K562 (cell line): ENCODE results near the gene GPR183. TPM values are rescaled to one million over a fixed set of nuclear protein-coding genes. Genes with fewer than 3 reads are reported as not detected.
A peak's percentile ranks its signal among the peaks of the same experiment; 100 is the strongest.

ENCODE experiments used
- ATAC-seq: fragments of 200-7000 bp; cut with Tn5 transposase; 3 replicates; pipeline ENCODE4 v1.9.1; 2020; ENCODE audit warnings: moderate library complexity
- BruUV-seq: library from RNA; stranded (reverse); fragments of 400-500 nt; replicated peaks from 2 replicates; lab custom pipeline; 2021; lab: Mats Ljungman, UMichigan
- CTCF ChIA-PET: fragments of 300-600 bp; formaldehyde crosslinking; extraction: SDS; loops from one replicate; lab custom pipeline; 2021; ENCODE audit warnings: low intra/inter-chr PET ratio; lab: Yijun Ruan, JAX
- POLR2A ChIA-PET: fragments of 300-600, 350-650 bp; sonication (Branson Sonifier 250); formaldehyde crosslinking; extraction: SDS; loops from one replicate; lab custom pipeline; 2021; ENCODE audit warnings: antibody characterized with exemption, inconsistent platforms; lab: Yijun Ruan, JAX
- DNase-seq, 4 experiments: peaks; one replicate each; pipeline versions ENCODE4 v3.0.0 to v3.0.0-alpha.2; 2011 to 2018; ENCODE audit warnings: low spot score in 3 of 4, mixed read lengths in 3 of 4; ENCODE audit errors: extremely low read depth in 1 of 4
- FAIRE-seq: peaks from 2 replicates; lab custom pipeline; 2011; peaks lifted over from hg19 to GRCh38; lab: Jason Lieb, UNC
- H2AFZ ChIP-seq: 2 replicates; pipeline ENCODE4 v1.6.0; 2011; ENCODE audit warnings: low read depth, low read length, control low read depth, inconsistent platforms
- H3K27ac ChIP-seq: fragments of 200-600 bp; 3 replicates; pipeline ENCODE4 v1.8.0; 2011; ENCODE audit warnings: low read depth, mild to moderate bottlenecking, control low read depth, inconsistent platforms, low read length, moderate library complexity, mixed read lengths; ENCODE audit errors: extremely low read depth
- H3K27me3 ChIP-seq, 2 experiments: fragments of 300-600 bp in 1 of 2; 2 replicates in 1 of 2; 3 replicates in 1 of 2; pipeline versions ENCODE4 v1.6.0 to v1.8.0; 2011; ENCODE audit warnings: inconsistent platforms in 2 of 2, low read length in 2 of 2, mild to moderate bottlenecking in 1 of 2, mixed read lengths in 1 of 2, moderate library complexity in 1 of 2; ENCODE audit not compliant: control insufficient read depth in 2 of 2, insufficient read depth in 2 of 2
- H3K36me3 ChIP-seq: fragments of 300-600 bp; 3 replicates; pipeline ENCODE4 v1.8.0; 2011; ENCODE audit warnings: mild to moderate bottlenecking, low read length, inconsistent platforms; ENCODE audit not compliant: control insufficient read depth, insufficient read depth
- H3K4me1 ChIP-seq, 2 experiments: fragments of 200-600 bp in 1 of 2; replicated peaks in 1 of 2; 2 replicates in 1 of 2; 3 replicates in 1 of 2; pipeline versions ENCODE4 v1.5.1 to v1.8.0; 2011; ENCODE audit warnings: inconsistent platforms in 2 of 2, low read length in 2 of 2, mild to moderate bottlenecking in 1 of 2, mixed read lengths in 1 of 2, moderate library complexity in 1 of 2; ENCODE audit not compliant: control insufficient read depth in 2 of 2, insufficient read depth in 2 of 2
- H3K4me2 ChIP-seq: 2 replicates; pipeline ENCODE4 v1.6.1; 2011; ENCODE audit warnings: low read length, control low read depth, inconsistent platforms, mixed read lengths; ENCODE audit not compliant: insufficient read depth
- H3K4me3 ChIP-seq: fragments of 200-600 bp; sonication (generic), shearing (Covaris generic); 2 replicates; pipeline ENCODE4 v1.5.1; 2016; ENCODE audit warnings: control low read depth, inconsistent platforms
- H3K79me2 ChIP-seq: fragments of 200-600 bp; 3 replicates; pipeline ENCODE4 v1.8.0; 2011; ENCODE audit warnings: low read length, inconsistent platforms; ENCODE audit not compliant: control insufficient read depth, insufficient read depth
- H3K9ac ChIP-seq, 2 experiments: 2 replicates each; pipeline versions ENCODE4 v1.6.0 to v1.6.1; 2011; ENCODE audit warnings: low read depth in 2 of 2, low read length in 2 of 2, control low read depth in 1 of 2, inconsistent platforms in 1 of 2, mild to moderate bottlenecking in 1 of 2, mixed read lengths in 1 of 2; ENCODE audit not compliant: insufficient read depth in 1 of 2
- H3K9me1 ChIP-seq: one replicate; pipeline ENCODE4 v1.6.0; 2011; ENCODE audit warnings: inconsistent platforms, mild to moderate bottlenecking, low read length, moderate library complexity; ENCODE audit not compliant: control insufficient read depth, insufficient read depth
- H3K9me3 ChIP-seq: replicated peaks from 2 replicates; pipeline ENCODE4 v1.5.1; 2011; ENCODE audit warnings: low read depth, low read length, inconsistent platforms; ENCODE audit not compliant: control insufficient read depth, insufficient read depth
- H4K20me1 ChIP-seq: replicated peaks from 2 replicates; pipeline ENCODE4 v1.6.1; 2011; ENCODE audit warnings: low read length, inconsistent platforms, mixed read lengths; ENCODE audit not compliant: control insufficient read depth, insufficient read depth
- CHD2 ChIP-seq: IDR thresholded peaks from 2 replicates; pipeline ENCODE4 v1.6.1; 2011; ENCODE audit warnings: low read depth, low read length
- DACH1 ChIP-seq: fragments of 450-650 bp; IDR thresholded peaks from 2 replicates; pipeline ENCODE4 v1.6.1; 2018; ENCODE audit not compliant: partially characterized antibody
- HDAC1 ChIP-seq, 2 experiments: fragments of 450-650 bp; IDR thresholded peaks; 2 replicates each; pipeline ENCODE4 v1.6.1; 2016 to 2017; ENCODE audit warnings: inconsistent platforms in 1 of 2, mild to moderate bottlenecking in 1 of 2, moderate library complexity in 1 of 2
- HDAC6 ChIP-seq: IDR thresholded peaks from 2 replicates; pipeline ENCODE4 v1.6.1; 2012; ENCODE audit warnings: low read depth, mild to moderate bottlenecking, control low read depth, inconsistent platforms, low read length, moderate library complexity
- HDAC8 ChIP-seq: fragments of 450-650 bp; IDR thresholded peaks from 2 replicates; pipeline ENCODE4 v1.6.1; 2016; ENCODE audit warnings: mild to moderate bottlenecking, missing genetic modification characterization, moderate library complexity, missing compliant biosample characterization
- HMG20B ChIP-seq: fragments of 250-450 bp; sonication (Bioruptor Pico); IDR thresholded peaks from 2 replicates; pipeline ENCODE4 v1.5.0; 2021; ENCODE audit warnings: mild to moderate bottlenecking
- HNRNPH1 ChIP-seq: fragments of 200-400 bp; formaldehyde crosslinking; optimal IDR thresholded peaks from 2 replicates; pipeline ENCODE3; 2017; ENCODE audit warnings: low read depth, mild to moderate bottlenecking, low read length, moderate library complexity
- LARP7 ChIP-seq: fragments of 450-650 bp; IDR thresholded peaks from 2 replicates; pipeline ENCODE4 v1.6.1; 2016
- RBM14 ChIP-seq: fragments of 200-400 bp; formaldehyde crosslinking; IDR thresholded peaks from 2 replicates; pipeline ENCODE4 v1.6.1; 2018; ENCODE audit warnings: low read depth, mild to moderate bottlenecking, low read length, moderate library complexity, borderline replicate concordance; ENCODE audit not compliant: insufficient read depth
- RFX1 ChIP-seq: fragments of 450-650 bp; IDR thresholded peaks from 2 replicates; pipeline ENCODE4 v1.6.1; 2016; ENCODE audit warnings: mild to moderate bottlenecking, moderate library complexity
- SAFB2 ChIP-seq: fragments of 200-400 bp; formaldehyde crosslinking; IDR thresholded peaks from 2 replicates; pipeline ENCODE4 v1.6.1; 2018; ENCODE audit warnings: borderline replicate concordance, low read length, low read depth, moderate library complexity; ENCODE audit not compliant: severe bottlenecking
- SREBF2 ChIP-seq: sonication (generic); formaldehyde crosslinking; IDR thresholded peaks from 2 replicates; pipeline ENCODE4 v1.4.0; 2020; ENCODE audit warnings: mild to moderate bottlenecking, missing genetic modification reagents
- TAF7 ChIP-seq: fragments of 450-650 bp; IDR thresholded peaks from 2 replicates; pipeline ENCODE4 v1.6.1; 2016; ENCODE audit warnings: missing genetic modification characterization, missing compliant biosample characterization
- ZBTB17 ChIP-seq: fragments of 450-650 bp; formaldehyde crosslinking; IDR thresholded peaks from 2 replicates; pipeline ENCODE4 v1.4.0; 2020; ENCODE audit warnings: mild to moderate bottlenecking
- ZNF644 ChIP-seq: fragments of 200-800 bp; sonication (Bioruptor generic); IDR thresholded peaks from 2 replicates; pipeline ENCODE4 v1.6.1; 2016; ENCODE audit warnings: low read depth, missing genetic modification characterization, missing compliant biosample characterization
- WGBS: fragments of 100-300 bp; shearing (Covaris generic); methylation state at CpG from one replicate; pipeline ENCODE4 v1.1.6; 2016; ENCODE audit warnings: low coverage, mixed read lengths; ENCODE audit not compliant: insufficient coverage; ENCODE audit errors: missing lambda C conversion rate; 5-methylcytosine and 5-hydroxymethylcytosine counted together
- in situ Hi-C: fragments of 300-500 bp; cut with MboI; formaldehyde crosslinking; loops from 4 replicates; pipeline ENCODE4 v1.15.0; 2018; ENCODE audit warnings: inconsistent platforms, mixed read lengths
- intact Hi-C: fragments of 100-400 bp; cut with micrococcal nuclease; formaldehyde crosslinking; loops from 2 replicates; pipeline ENCODE4 v1.14.2; 2022
- polyA plus RNA-seq, 8 experiments: library from polyadenylated mRNA; depleted of rRNA in 4 of 8; stranded (reverse) in 5 of 8; unstranded in 3 of 8; fragments of >200 nt; fragmentation: Nextera tagmentation in 2 of 8; fragmentation: Illumina TruSeq in 1 of 8; extraction: Ambion mirVana in 2 of 8; extraction: Trizol in 1 of 8; gene quantifications; 2 replicates each; pipeline versions ENCODE4 v1.2.1 to v1.2.3, GENCODE V29; 2011 to 2014; ENCODE audit warnings: inconsistent platforms in 1 of 8, missing spikeins in 1 of 8
- total RNA-seq, 7 experiments: library from RNA; depleted of rRNA in 6 of 7; stranded (reverse); fragments of >200 nt in 6 of 7; fragmentation: Illumina TruSeq in 2 of 7; extraction: Trizol in 2 of 7; gene quantifications; 2 replicates each; pipeline versions ENCODE4 v1.2.1 to v1.2.3, GENCODE V29; 2011 to 2021; ENCODE audit warnings: low replicate concordance in 1 of 7
- TF ChIP-seq, protein P1 (sequence below): fragments of 450-650 bp; conservative IDR thresholded peaks from 2 replicates; pipeline ENCODE4 v1.6.1; 2016; ENCODE audit warnings: missing genetic modification characterization, low read depth, mild to moderate bottlenecking, control low read depth, missing compliant biosample characterization

GPR183 gene
- total and polyA plus RNA-seq, 9 of the 15 experiments (the other 6 are each of a cell fraction or from before 2014, with no cell fraction given), result 1.3 to 10.2 (median 3.7) TPM

DNA sequence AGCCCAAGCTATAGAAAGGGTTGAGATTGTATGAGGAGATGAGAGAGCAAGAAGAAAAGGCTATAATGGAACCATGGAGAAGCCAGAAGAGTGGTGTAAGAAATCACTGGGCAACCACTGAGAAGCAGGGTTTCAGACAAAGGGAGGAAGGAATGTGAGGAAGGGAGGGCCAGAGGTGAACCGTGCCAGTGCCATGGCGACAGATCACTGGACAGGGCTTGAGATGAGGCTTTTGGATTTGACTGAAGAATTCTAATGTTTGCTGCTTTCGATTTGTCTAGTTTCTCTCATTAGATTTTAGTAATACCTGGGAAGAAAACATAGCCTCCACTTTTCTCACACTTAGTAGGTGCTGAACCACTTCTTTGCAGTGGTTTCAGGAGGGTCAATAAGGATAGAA, 6.3 kb upstream of the GPR183 start:
- no peak overlapping the region for H3K9ac ChIP-seq
- H3K4me1 ChIP-seq, result peaks cover 10 to 32% of the 10 kb centered on the region in 2 experiments
- H3K36me3 ChIP-seq, result peaks cover 17% of the 10 kb centered on the region; the same call in 2 of the 3 replicates
- ATAC-seq (no peak), FAIRE-seq (no peak), DNase-seq (no peak)
- H3K9me3 ChIP-seq, result no peaks in the 10 kb centered on the region
- ChIA-PET CTCF (no interaction called here), POLR2A (no interaction called here)
- no peak overlapping the region for H3K27ac ChIP-seq
- H3K4me2 ChIP-seq, result no peak overlapping the region
- 72% methylated on average over 3 of the region's 3 CpGs for WGBS
- H2AFZ ChIP-seq, result no peak overlapping the region
- peak; percentile 32; the same call in 1 of the 2 replicates for TF ChIP-seq RFX1
- TF ChIP-seq HMG20B (CRISPR knock-in tag), result no peak
- no peaks in the 10 kb centered on the region for H3K9me1 ChIP-seq
- intact Hi-C loops, result no loop called here
- no peaks in the 10 kb centered on the region for H4K20me1 ChIP-seq
- H3K79me2 ChIP-seq, result peaks cover 10% of the 10 kb centered on the region; the same call in 2 of the 3 replicates
- H3K27me3 ChIP-seq, result no peaks in the 10 kb centered on the region
- no peak overlapping the region for H3K4me3 ChIP-seq
- in situ Hi-C loops, result no loop called here
- no TSS peak for BruUV-seq

DNA sequence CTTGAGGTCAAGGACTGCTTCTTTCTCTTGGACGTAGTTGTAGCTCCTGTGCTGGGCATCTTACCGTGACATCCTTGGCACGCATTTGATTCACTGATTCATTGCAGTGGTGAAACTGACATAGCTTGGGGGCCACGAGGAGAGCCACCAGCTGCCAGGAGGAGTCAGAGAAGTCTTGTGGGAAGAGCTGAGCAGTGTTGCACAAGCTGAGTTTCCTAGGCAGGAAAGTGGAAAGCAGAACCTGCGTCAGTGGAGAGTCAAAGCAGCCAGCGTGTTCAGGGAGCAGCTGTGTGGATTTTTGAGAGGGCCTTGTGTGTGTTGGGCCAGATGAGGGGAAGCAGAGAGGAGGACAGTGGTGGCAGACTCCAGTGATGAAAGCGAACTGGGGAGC, 5.3 kb upstream of the GPR183 start:
- H3K4me3 ChIP-seq, result no peak overlapping the region
- H3K9ac ChIP-seq, result no peak overlapping the region
- intact Hi-C loops, result no loop called here
- ChIA-PET POLR2A (interaction anchor here (0.7 kb wide), 1 partner anchor 11 kb away, joined by 4 read pairs; no protein-coding TSS in a partner anchor), CTCF (no interaction called here)
- WGBS, result 69% methylated on average over 6 of the region's 7 CpGs
- FAIRE-seq (no peak), ATAC-seq (no peak), DNase-seq (no peak)
- peaks cover 14% of the 10 kb centered on the region; the same call in 2 of the 3 replicates for H3K36me3 ChIP-seq
- H3K9me1 ChIP-seq, result no peaks in the 10 kb centered on the region
- no peaks in the 10 kb centered on the region for H3K9me3 ChIP-seq
- no peaks in the 10 kb centered on the region for H3K27me3 ChIP-seq
- H3K79me2 ChIP-seq, result peaks cover 20% of the 10 kb centered on the region; the same call in 2 of the 3 replicates
- no peak overlapping the region for H2AFZ ChIP-seq
- H3K4me2 ChIP-seq, result no peak overlapping the region
- TF ChIP-seq DACH1 (no peak), SAFB2 (no peak), HDAC1 (IDR thresholded peaks at IDR 0.05) (no peak), HDAC6 (no peak), CHD2 (no peak), SREBF2 (no peak), ZNF644 (no peak), HDAC8 (tag) (no peak), ZBTB17 (CRISPR knock-in tag) (no peak), RBM14 (no peak), HNRNPH1 (no peak), TAF7 (tag) (no peak), LARP7 (no peak)
- TF ChIP-seq, protein P1, sequence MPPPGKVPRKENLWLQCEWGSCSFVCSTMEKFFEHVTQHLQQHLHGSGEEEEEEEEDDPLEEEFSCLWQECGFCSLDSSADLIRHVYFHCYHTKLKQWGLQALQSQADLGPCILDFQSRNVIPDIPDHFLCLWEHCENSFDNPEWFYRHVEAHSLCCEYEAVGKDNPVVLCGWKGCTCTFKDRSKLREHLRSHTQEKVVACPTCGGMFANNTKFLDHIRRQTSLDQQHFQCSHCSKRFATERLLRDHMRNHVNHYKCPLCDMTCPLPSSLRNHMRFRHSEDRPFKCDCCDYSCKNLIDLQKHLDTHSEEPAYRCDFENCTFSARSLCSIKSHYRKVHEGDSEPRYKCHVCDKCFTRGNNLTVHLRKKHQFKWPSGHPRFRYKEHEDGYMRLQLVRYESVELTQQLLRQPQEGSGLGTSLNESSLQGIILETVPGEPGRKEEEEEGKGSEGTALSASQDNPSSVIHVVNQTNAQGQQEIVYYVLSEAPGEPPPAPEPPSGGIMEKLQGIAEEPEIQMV, result no peak
- H3K4me1 ChIP-seq, result peaks cover 10 to 41% of the 10 kb centered on the region in 2 experiments
- no peak overlapping the region for H3K27ac ChIP-seq
- BruUV-seq, result no TSS peak
- H4K20me1 ChIP-seq, result no peaks in the 10 kb centered on the region
- in situ Hi-C loops, result no loop called here
